ENCODE measurements around the gene HSD11B1L. TPM values are rescaled to one million over a fixed set of nuclear protein-coding genes. Genes with fewer than 3 reads are reported as not detected.

The HSD11B1L gene
- total and polyA plus RNA-seq, 2 donors (not counting 3 experiments of a cell fraction or from before 2014, with no cell fraction given), result 4.4 to 9.1 TPM

- Histone ChIP-seq H3K9me1 (replicated peaks; ENCODE audit: control insufficient read depth, extremely low read depth, insufficient read depth, low read length) (no peaks in the 10 kb centered on the region), H3K9ac (replicated peaks; ENCODE audit: extremely low read depth, insufficient read depth, low read length) (no peak overlapping the region), H4K20me1 (replicated peaks; ENCODE audit: control insufficient read depth, extremely low read depth, insufficient read depth, low read length) (peaks cover 7% of the 10 kb centered on the region), H3K4me1 (ENCODE audit: control insufficient read depth, extremely low read depth, insufficient read depth, low read length) (no peaks in the 10 kb centered on the region), H3K36me3 (ENCODE audit: control insufficient read depth in 2 of 2, extremely low read depth in 1 of 2, insufficient read depth in 2 of 2, low read length in 2 of 2) (peaks cover 13 to 18% of the 10 kb centered on the region in 2 experiments), H2AFZ (ENCODE audit: low read depth, low read length) (no peak overlapping the region), H3K9me3 (replicated peaks; ENCODE audit: control insufficient read depth, insufficient read depth, low read length) (no peaks in the 10 kb centered on the region), H3K4me2 (ENCODE audit: insufficient read depth, low read length) (no peak overlapping the region), H3K27me3 (ENCODE audit: control insufficient read depth in 2 of 2, insufficient read depth in 2 of 2, low read length in 2 of 2) (no peaks in the 10 kb centered on the region), H3K79me2 (ENCODE audit: control insufficient read depth, insufficient read depth, low read length) (peaks cover 90% of the 10 kb centered on the region), H3K4me3 (replicated peaks in 1 of 3; ENCODE audit: insufficient read depth in 1 of 3, low read depth in 1 of 3, low read length in 3 of 3) (no peak overlapping the region), H3K27ac (ENCODE audit: insufficient read depth, low read depth, low read length) (no peak overlapping the region)
- FAIRE-seq (no peak), DNase-seq (ENCODE audit: low read depth, low spot score) (no peak)
- BruUV-seq (replicated peaks), result no TSS peak
- TF ChIP-seq POLR2AphosphoS5 (IDR thresholded peaks at IDR 0.05; ENCODE audit: insufficient read depth, low read depth, low read length), result no peak
- TF ChIP-seq MAX (IDR thresholded peaks at IDR 0.05; ENCODE audit: insufficient read depth, insufficient read length), result no peak
- TF ChIP-seq FOS (IDR thresholded peaks at IDR 0.05; ENCODE audit: borderline replicate concordance, insufficient read depth, low read length), result no peak
- no peak for TF ChIP-seq JUN (IDR thresholded peaks at IDR 0.05; ENCODE audit: borderline replicate concordance, insufficient read depth, insufficient read length, low read depth)
- no peak for TF ChIP-seq MYC (IDR thresholded peaks at IDR 0.05; ENCODE audit: low read depth, low read length)
- no peak for TF ChIP-seq EZH2 (IDR thresholded peaks at IDR 0.05; ENCODE audit: borderline replicate concordance, low read depth, low read length, severe bottlenecking)
- TF ChIP-seq GATA2 (IDR thresholded peaks at IDR 0.05; ENCODE audit: insufficient read depth, insufficient read length, low read depth, low read length), result no peak
- intact Hi-C loops (cut with micrococcal nuclease), result loop anchor here (10.0 kb wide), 1 partner anchor 544 kb away; no protein-coding TSS in a partner anchor
- ChIA-PET POLR2A (no interaction called here), CTCF (no interaction called here)
- dilution Hi-C loops (cut with MboI; ENCODE audit: extremely low pct_ligation_motif_present, low sequenced_read_pairs), result no loop called here
Measured at GRCh38 chr19:5641171-5641570, 39.7 kb upstream of the HSD11B1L start.

GRCh38 chr19:5642204-5642603 lies 38.6 kb upstream of the HSD11B1L start:
- POLR2A ChIA-PET, result no interaction called here
- no peaks in the 10 kb centered on the region for H3K27me3 ChIP-seq (ENCODE audit: control insufficient read depth in 2 of 2, insufficient read depth in 2 of 2, low read length in 2 of 2)
- H3K9ac ChIP-seq (replicated peaks; ENCODE audit: extremely low read depth, insufficient read depth, low read length), result no peak overlapping the region
- peaks cover 7% of the 10 kb centered on the region for H4K20me1 ChIP-seq (replicated peaks; ENCODE audit: control insufficient read depth, extremely low read depth, insufficient read depth, low read length)
- dilution Hi-C loops (cut with MboI; ENCODE audit: extremely low pct_ligation_motif_present, low sequenced_read_pairs), result no loop called here
- H3K27ac ChIP-seq (ENCODE audit: insufficient read depth, low read depth, low read length), result no peak overlapping the region
- intact Hi-C loops (cut with micrococcal nuclease), result loop anchor here (10.0 kb wide), 1 partner anchor 543 kb away; no protein-coding TSS in a partner anchor
- FAIRE-seq (no peak), DNase-seq (ENCODE audit: low read depth, low spot score) (no peak)
- no peak overlapping the region for H3K4me2 ChIP-seq (ENCODE audit: insufficient read depth, low read length)
- no peak overlapping the region for H3K4me3 ChIP-seq (replicated peaks in 1 of 3; ENCODE audit: insufficient read depth in 1 of 3, low read depth in 1 of 3, low read length in 3 of 3)
- BruUV-seq (replicated peaks), result no TSS peak
- H3K9me1 ChIP-seq (replicated peaks; ENCODE audit: control insufficient read depth, extremely low read depth, insufficient read depth, low read length), result no peaks in the 10 kb centered on the region
- no peaks in the 10 kb centered on the region for H3K4me1 ChIP-seq (ENCODE audit: control insufficient read depth, extremely low read depth, insufficient read depth, low read length)
- no peaks in the 10 kb centered on the region for H3K9me3 ChIP-seq (replicated peaks; ENCODE audit: control insufficient read depth, insufficient read depth, low read length)
- no peak overlapping the region for H2AFZ ChIP-seq (ENCODE audit: low read depth, low read length)
- H3K79me2 ChIP-seq (ENCODE audit: control insufficient read depth, insufficient read depth, low read length), result peaks cover 90% of the 10 kb centered on the region
- TF ChIP-seq FOS (IDR thresholded peaks at IDR 0.05; ENCODE audit: borderline replicate concordance, insufficient read depth, low read length), result no peak
- TF ChIP-seq GATA2 (IDR thresholded peaks at IDR 0.05; ENCODE audit: insufficient read depth, insufficient read length, low read depth, low read length), result no peak
- no peak for TF ChIP-seq MYC (IDR thresholded peaks at IDR 0.05; ENCODE audit: low read depth, low read length)
- no peak for TF ChIP-seq POLR2A (IDR thresholded peaks at IDR 0.05; ENCODE audit: low read depth, low read length)
- TF ChIP-seq EZH2 (IDR thresholded peaks at IDR 0.05; ENCODE audit: borderline replicate concordance, low read depth, low read length, severe bottlenecking), result no peak
- no peak for TF ChIP-seq CTCF (IDR thresholded peaks at IDR 0.05; ENCODE audit: extremely low read depth in 1 of 2, insufficient read depth in 1 of 2, low read depth in 1 of 2, low read length in 2 of 2)
- no peak for TF ChIP-seq POLR2AphosphoS5 (IDR thresholded peaks at IDR 0.05; ENCODE audit: insufficient read depth, low read depth, low read length)
- no peak for TF ChIP-seq JUN (IDR thresholded peaks at IDR 0.05; ENCODE audit: borderline replicate concordance, insufficient read depth, insufficient read length, low read depth)
- no peak for TF ChIP-seq MAX (IDR thresholded peaks at IDR 0.05; ENCODE audit: insufficient read depth, insufficient read length)
- H3K36me3 ChIP-seq (ENCODE audit: control insufficient read depth in 2 of 2, extremely low read depth in 1 of 2, insufficient read depth in 2 of 2, low read length in 2 of 2), result peaks cover 15 to 26% of the 10 kb centered on the region in 2 experiments
- CTCF ChIA-PET, result no interaction called here

Measured in endothelial cell of umbilical vein (primary cell).